Gastrocnemius medialis (tissue), 4 donors: ENCODE data around the gene ZNF329.

Experiments
- POLR2A ChIP-seq, 2 donors: fragments of 450-650 bp; IDR thresholded peaks; one replicate each; pipeline ENCODE4 v1.6.1; 2017; ENCODE audit warnings: antibody characterized with exemption in 2 of 2, mild to moderate bottlenecking in 2 of 2, moderate library complexity in 2 of 2
- TF ChIP-seq, protein P1 (sequence below), 5 experiments: fragments of 450-650 bp in 3 of 5; fragments of 200-600 bp in 2 of 5; sonication (generic) in 2 of 5; IDR thresholded peaks in 4 of 5; conservative IDR thresholded peaks in 1 of 5; 1 replicate in 4 of 5; 2 replicates in 1 of 5; pipeline ENCODE4 v1.5.1; 2016 to 2019; ENCODE audit warnings: antibody characterized with exemption in 5 of 5, mild to moderate bottlenecking in 3 of 5, moderate library complexity in 3 of 5

DNA sequence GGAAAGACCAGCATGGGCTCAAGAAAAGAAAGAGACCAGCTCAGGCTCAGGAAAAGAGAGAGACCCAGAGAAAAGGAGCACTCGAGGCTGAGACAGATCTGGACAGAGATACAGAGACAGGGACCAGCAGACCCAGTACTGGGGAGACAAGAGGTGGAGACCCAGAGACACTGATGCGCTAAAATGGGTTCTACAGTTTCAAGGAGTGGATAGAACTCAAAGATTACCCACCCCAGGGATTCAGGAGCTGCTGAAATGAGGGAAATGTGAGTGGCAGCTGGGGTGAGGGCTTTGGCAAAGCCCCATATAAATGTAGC, 51.9 kb downstream of the ZNF329 start:
- TF ChIP-seq, protein P1, sequence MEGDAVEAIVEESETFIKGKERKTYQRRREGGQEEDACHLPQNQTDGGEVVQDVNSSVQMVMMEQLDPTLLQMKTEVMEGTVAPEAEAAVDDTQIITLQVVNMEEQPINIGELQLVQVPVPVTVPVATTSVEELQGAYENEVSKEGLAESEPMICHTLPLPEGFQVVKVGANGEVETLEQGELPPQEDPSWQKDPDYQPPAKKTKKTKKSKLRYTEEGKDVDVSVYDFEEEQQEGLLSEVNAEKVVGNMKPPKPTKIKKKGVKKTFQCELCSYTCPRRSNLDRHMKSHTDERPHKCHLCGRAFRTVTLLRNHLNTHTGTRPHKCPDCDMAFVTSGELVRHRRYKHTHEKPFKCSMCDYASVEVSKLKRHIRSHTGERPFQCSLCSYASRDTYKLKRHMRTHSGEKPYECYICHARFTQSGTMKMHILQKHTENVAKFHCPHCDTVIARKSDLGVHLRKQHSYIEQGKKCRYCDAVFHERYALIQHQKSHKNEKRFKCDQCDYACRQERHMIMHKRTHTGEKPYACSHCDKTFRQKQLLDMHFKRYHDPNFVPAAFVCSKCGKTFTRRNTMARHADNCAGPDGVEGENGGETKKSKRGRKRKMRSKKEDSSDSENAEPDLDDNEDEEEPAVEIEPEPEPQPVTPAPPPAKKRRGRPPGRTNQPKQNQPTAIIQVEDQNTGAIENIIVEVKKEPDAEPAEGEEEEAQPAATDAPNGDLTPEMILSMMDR (IDR thresholded peaks at IDR 0.05 in 4 of 5, conservative IDR thresholded peaks at IDR 0.05 in 1 of 5) = no peak
- no peak for TF ChIP-seq POLR2A (IDR thresholded peaks at IDR 0.05)
